Ammon's horn (tissue), 1 donor: Measurements from ENCODE around the gene MSI2.

Experiments used
- DNase-seq: peaks from one replicate; pipeline ENCODE4 v3.0.0-alpha.2; 2016; ENCODE audit warnings: low spot score

The MSI2 gene

DNA sequence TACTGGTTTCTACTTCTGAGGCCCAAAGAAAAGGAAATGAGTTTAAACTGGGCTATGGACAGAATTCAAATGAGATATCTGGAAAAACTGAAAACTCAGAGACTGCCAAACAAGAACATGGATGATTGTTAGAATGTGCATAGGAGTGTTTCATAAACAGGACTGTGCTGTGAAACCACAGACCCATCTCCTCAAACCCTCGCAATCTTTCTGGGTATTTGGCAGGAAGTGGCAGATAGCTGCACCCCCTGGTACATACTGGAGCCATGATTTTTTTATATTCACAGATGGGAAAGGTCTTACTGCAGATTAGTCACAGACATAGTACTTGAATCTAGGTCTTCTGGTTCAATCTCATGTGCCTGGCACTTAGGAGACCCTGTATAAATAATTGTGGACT is 343.8 kb downstream of the MSI2 start:
- DNase-seq: no peak

DNA sequence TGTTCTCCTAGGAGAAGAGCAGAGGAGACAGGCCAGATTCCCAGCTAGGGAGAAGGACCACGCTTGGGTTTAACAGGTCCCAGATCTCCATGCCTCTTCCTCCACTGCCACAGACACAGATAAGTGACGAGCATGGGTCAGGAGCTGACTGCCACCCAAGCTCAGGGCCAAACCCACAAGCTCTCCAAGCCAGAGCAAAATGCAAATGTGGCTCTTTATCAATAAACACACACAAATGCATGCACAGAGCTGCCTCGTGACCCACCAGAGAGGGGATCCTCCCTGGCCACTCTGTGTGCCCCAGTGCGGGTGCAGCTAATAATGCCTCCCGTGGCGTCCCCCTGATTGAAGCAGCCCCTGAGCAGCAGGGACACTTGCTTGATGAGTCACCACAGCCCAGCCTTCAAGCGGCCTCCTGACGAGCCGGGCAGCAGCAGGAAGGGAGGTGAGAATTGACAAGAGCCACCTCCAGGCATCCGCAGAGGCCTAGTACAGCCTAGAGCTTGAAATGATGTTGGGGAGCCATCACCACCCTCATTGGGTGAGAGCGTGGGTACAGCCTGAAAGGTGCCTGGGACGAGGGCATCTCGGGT is 344.9 kb downstream of the MSI2 start:
- DNase-seq: no peak

DNA sequence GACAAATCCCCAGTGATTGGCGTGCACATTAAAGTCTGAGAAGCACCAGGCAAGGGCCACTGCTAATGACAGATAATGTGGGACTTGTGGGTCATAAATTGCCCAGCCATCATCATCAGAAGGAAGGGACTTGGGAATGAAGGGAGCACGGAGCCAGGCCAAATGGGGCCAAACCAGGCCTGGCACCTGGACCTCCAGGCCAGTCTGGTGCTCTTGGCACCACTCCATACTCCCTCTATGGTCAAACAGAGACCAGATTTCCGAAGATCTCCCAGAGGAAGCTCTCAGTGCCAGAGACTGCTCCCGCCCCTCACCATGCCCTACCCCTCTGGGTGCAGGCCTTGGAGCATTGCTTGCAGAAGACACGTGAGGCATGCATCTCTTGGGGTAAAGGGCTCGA is 346.6 kb downstream of the MSI2 start:
- DNase-seq: no peak

DNA sequence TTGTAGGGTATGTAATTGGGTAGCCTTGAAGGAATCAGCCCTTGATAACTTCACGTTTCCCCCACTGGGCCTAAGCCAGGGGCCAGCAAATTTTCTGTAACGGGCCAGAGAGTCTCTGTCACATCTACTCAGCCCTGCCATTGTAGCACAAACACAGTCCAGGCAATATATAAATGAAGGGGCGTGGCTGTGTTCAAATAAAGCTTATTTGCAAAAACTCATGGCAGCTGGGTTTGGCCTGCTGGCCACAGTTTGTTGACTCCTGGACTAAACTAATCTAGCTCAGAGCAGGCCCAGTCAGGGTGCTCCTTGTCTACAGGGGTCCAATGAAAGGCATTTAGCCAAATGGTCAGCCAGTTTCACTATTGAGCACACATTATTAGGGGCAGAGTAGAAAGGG is 347.2 kb downstream of the MSI2 start:
- no peak for DNase-seq

DNA sequence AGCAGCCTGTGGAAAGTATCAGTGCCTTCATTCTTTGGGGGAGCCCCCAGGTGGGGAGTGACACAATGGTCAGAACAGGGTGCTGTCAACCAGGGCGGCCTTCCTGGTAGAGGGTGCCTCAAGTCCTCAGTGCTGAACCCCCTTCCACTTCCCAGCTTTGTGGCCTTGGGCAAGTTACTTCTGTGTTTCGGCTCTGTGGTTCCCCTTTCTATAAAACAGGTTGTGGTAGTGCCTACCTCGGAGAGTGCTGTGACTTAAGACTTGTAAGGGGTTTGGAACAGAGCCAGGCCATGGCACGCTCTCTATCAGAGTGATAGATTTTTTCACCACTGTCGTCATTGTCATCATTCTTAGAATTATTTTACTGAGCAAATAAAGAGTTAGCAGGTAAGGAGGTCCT is 347.7 kb downstream of the MSI2 start:
- peak; percentile 47 for DNase-seq

DNA sequence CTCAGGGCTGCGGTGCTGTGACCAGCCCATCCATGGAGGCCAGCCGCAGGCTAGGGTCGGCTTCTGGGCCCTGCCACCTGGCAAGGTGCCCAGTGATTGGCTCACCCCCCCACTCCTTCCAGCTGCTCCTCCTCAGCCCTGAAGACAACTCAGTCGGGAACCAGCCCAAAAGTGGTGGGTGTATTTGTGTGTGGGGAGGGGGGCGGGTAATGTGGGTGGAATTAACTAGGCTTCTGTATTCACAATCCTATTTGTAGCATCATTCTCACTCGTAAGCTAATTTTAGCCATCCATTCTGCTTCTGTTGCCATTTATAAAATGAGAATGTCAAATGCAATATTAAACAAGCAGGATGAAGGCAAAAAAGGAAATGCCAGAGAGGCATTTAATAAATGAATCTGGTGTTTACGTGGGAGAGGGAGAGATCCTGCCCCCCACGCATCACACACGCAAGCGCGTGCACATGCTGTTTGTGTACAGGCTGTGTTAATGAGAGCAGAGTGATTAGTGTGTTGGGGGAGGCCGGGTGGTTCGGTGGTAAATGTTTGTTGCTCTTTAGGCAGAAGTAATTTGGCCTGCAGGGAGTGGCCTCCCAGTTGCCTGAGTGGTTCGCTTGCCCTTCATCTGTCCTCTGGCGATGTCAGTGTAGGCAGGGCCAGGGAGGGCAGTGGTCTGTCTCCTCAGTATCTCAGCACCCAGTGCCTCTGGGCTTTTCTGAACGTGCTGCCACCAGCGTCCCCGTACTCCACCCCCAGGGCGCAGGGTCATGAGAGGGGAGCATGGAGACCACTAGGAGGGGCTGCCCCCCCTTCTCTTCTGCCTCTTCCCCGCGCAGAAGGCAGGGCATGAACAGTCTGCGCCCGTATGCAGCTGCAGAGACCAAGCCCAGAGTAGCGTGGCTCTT is 348.7 kb downstream of the MSI2 start:
- peak; percentile 70 for DNase-seq

DNA sequence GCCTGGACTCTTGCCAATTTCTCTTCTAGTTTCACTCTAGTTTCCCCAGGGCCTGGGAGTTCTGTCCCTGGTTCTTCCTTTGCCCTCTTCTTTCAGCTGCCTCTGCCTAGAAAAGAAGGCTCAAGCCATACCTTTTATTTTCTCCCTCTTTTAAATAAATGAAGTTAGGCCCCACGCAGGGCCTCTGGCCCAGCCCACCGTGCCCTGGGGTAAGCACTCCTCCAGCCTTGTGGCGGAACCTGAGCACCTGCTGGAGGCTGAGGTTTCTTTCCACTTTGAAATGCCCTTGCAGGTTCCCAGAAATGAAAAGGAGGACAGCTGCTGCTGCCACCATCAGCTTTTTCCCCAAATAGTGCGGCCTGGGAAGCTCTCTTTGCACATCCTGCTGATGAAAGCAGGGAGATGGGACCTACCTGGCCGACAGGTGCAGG is 349.4 kb downstream of the MSI2 start:
- peak; percentile 82 for DNase-seq

DNA sequence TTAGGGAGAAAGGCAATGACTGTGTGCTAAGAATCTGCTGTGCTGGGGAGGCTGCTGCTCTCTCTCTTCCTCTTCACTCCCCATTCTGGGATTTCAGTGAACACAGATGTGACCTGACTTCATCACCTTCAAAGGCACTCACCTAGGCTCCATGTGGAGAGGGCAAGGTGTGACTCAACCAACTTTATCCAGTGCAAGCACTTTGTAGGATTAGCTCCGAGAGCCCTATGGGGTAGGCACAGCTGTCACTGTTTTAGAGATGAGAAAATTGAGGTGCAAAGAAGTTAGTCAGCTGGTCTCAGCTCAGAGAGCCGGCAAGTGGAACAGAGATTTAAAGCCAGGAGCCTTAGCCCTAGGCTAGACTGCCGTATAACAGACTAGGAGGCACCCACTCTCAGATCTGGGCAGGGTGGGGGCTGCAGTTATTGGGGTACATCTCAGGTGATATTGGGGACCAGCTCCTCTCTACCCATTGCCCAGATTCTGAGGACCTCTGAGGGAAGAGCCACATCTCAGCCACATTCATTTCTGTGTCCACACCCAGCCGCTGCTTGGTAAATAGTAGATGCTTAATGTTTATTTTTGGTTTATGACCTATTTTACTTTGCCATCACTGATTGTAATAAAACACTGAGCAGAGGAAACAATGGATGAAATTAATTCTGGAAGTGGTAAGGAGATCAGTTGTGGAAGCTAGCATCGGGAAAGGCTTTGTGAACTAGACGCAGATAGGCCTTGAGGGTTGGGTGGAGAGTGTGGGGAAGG is 350.0 kb downstream of the MSI2 start:
- no peak for DNase-seq

DNA sequence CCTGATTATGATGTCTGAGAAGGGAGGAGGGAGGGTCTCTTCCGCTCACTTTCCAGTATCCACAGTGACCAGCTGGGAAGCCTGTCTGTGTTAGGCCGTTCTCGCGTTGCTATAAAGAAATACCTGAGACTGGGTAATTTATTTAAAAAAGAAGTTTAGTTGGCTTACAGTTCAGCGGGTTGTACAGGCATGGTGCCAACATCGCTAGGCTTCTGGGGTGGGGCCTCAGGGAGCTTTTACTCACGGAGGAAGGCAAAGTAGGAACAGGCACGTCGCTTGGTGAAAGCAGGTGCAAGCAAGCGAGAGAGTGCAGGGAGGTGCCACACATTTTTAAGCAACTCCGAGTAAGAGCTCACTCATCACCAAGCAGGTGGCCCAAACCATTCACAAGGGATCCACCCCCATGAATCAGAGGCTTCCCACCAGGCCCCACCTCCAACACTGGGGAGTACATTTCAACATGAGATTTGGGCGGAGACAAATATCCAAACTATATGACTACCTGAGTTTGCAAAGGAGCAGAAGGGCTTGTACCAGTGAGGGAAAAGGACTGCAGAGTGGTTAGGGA is 351.3 kb downstream of the MSI2 start:
- DNase-seq: no peak

DNA sequence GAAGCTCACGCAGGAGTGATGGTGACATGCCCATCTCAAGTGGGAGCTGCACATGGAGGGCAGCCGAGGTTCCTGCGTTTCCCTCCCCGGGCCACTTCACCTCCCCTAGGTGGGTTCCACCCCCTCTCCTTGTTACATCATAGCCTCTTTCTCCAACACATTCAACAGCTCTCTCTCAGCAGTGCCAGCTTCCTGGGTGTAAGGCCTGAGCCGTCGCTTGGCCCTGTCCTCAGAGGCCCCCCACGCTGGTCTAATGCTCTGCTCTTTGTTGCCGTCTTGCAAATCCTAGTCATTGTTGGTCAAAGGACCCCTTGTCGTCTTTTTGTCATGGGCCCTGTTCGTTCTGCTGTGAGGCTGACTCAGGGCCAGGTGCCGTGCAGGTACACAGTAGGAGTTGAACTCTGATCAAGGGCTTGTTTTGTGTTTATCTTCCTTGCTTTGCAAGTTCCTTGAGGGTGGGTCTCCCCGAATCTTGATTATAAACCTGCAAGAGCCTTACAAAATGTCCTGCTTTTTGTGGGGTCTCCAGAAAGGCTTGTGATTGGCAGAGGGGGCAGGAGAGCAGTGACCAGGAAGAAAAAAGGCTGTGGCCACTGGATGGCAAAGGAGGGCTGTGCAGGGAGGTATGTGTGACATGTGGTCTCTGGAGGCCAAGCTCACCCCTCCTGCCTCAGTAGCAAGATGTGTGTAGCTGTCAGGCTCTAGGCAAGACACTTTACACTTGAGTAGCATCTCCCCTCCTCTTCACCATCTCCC is 352.2 kb downstream of the MSI2 start:
- no peak for DNase-seq

DNA sequence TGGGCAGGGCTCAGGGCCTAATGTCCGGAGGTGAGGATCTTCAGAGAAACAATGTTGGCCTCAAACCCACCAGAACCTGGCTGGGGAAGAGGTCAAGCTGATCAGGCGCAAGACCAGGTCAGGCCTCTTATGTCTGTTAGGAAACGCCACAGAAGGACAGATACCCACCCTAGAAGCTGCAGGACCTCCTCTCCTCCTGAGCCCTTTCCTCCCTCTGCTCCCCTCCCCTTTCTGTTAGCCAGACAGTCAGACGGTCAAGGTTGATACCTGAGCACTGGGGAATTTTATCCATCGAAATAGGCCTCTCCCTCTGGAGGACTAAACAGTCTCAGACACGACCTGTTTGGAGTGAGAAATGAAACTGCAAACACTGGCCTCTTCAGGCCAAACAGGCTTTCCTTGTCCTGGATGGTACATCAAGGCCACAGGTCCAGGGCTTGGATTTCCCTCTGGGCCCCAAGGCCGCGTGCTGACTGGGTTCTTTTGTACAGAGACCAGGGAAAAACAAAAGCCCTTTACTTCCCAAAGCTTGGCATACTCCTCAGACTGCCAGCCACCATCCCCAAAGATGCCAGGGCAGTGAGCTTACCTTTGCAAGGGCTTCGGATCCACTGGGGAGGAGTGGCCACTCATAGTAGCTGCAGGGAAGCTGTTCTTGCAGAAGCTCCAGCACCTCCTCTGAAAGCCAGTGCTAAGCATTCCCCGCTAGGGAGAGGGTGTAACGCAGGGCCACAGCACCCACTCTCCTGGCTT is 353.0 kb downstream of the MSI2 start:
- DNase-seq: no peak

DNA sequence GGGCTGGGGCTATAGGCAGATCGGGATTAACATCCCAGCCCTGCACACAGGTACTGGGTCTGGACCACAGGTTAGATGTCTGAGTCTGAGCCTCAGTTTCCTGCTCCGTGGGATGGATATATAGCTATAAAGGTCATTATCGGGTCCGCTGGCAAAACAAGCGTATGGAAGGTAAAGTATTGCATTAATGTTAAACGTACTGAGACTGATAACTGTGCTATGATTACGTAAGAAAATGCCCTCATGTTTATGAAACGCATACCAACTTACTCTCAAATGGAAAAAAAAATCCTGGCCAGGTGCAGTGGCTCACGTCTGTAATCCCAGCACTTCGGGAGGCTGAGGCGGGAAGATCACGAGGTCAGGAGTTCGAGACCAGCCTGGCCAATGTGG is 353.6 kb downstream of the MSI2 start:
- no peak for DNase-seq

DNA sequence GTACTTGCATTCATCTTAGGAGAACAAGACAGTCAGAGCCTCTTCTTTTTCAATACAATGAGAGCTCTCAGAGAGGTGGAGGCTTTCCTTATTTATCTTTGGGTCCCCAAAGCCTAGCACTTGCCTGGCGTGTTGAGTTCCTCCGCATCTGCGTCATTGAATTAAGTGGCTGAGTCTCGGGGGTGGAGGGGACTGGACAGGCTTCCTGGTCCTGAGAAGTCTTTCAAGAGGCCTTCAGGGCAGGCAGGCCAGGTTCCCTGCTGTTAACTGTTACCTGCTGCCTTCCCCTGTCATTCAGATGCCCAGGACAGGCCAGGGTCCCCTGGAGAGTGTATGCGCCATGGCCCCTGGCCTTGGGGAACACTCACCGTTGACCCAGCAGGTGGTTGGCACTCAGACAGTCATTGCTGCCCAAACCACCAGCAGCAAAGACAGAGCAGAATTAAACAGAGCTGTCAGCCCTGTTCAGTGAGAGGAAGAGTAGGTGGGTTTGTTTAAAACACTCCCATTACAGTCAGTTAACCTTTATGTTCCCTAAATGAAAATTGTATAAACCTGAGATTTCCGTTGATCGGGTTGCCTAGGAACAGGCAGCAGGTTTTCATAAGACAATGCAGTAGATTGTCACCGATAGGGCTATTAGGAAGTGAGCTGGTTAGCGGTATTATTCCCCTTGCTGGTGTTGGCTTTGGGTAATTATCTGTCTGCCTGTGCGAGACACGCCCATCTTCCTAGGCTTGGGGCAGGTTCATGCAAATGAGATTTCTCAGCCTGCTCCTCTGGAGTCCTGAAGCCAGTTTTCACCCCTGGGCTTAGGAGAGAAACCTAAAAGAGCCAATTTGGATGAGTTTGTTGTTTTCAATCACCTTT is 356.1 kb downstream of the MSI2 start:
- no peak for DNase-seq

DNA sequence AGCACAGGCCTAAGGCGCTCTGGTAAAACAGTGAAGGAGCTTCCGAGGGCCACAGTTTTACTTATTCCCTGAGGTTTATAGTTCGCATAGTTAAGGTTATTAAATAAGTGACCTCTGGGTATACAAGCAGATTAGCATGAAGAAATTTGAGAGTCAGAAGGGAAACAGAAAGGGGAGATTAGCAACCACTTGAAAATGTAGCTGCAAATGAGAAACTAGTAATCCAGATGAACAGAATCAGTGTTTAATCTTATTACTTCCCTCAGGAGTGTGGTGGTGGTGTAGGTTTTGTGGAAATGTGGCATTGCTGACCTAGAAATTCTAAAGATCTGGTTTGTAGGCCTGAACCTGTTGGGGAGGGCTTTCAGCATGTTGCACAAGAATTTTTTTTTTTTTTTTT is 358.4 kb downstream of the MSI2 start:
- DNase-seq: no peak

DNA sequence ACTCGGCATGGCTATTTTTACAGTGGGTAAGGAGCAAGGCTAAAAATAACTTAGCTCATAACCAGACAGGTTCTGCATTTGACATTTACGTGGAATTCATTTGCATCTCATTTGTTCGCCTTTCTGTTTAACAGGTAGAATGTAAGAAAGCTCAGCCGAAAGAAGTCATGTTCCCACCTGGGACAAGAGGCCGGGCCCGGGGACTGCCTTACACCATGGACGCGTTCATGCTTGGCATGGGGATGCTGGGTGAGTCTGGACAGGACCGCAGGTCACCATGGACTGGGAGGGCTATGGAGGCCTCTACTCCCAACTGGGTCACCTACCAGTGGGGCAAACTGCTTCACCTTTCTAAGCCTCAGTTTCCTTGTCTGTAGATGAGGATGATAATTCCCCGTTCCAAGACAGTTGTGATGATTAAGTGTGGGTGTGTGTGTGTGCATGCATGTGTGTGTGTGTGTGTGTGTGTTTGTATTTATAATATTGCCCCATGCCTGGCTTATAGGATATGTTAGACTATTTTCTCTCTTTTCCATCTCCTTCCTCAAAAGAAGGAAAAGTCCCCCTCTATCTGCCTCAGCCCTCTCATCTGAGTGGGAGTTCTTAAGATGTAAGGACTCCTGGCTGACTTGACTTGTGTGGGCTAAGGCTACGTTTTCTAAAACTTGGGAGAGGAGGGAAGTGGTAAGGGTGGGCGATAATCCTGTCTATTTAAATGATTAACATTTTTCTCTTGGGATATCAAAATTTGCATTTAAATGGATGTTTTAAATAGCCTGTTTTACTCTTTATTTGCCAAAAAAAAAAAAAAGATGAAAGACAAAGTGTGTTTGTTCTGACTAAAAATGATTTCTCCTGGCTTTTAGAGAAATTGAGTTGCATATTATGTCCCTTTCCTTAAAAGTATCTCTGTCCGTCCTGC is 359.8 kb downstream of the MSI2 start:
- DNase-seq: no peak

DNA sequence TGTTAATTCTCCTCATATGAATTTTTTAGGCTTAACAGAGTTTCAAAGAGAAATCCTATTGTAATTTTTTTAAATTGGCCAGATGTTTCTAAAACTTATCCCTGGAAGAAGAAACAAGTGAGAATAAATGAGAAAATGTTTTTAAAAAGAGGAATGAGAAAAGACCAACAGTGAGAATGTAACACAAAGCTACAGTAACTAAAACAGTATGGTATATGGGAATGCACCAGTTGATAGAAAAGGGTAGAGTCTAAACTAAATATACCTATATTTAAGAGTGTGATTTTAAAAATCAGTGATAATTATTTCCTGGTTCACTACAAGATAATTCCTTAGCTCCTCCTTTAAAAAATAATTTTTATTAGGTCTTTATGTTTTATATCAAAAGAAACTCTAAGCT is 360.9 kb downstream of the MSI2 start:
- DNase-seq: no peak

DNA sequence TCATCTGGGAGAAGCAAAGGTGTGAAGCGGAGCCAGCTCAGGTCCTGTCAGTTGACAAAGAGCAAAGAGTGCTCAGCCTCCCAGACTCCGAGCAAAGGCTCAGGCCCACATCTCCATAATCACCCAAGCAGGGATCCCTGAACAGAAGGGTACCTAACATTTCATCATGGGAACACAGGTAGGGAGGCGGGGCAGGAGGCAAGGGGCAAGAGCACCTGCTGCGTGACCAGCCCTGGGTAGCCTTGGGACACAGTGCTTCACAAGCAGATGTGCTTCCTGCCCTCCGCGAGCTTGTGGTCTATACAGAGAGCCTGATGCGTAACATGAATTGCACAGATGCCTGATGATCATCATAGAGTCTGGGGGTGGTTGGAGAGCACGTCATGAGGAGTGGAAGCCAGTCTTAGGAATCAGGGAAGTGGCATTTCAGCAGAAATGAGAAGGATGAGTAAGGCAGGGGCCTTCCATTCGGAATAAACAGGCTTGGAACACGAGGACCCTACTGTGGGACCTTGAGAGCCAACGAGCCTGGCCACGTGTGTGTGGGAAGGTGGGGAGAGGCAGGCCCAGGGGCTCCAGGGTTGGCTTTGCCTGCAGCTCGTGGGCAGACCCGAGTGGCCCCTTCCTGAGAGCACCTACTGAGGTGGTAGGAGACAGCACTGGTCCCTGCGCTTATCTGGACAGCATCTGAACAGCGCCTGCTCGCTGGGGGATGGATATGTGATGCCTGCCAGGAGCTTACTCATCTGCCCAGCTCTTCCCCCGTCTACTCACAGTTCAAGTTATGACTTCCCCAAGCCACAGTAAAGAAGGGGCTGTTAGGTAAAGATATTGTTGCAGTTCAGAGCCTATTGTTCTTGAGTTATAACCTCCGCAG is 363.0 kb downstream of the MSI2 start:
- DNase-seq: no peak

DNA sequence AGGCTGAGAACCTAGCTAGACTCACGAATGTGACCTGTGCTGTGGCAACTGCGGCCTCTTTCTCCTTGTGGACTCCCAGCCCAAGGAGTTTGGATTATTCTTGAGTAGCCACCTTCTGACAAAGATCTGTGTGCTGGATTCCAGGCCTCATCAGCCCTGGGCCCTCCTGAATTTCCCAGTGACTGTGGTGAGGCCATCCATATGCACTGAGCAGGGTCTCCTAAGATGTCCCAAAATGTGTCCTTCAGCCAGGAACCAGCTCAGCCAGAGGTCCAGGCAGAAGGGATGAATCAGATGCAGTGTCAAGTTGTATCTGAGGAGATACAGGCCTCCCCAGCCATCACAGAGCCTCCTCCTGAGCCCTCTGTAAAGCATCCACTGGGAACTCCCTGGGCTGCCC is 364.3 kb downstream of the MSI2 start:
- no peak for DNase-seq
